Esophagus muscularis mucosa (tissue), 3 donors: ENCODE measurements around the gene ADGRV1.

Experiments
- CTCF ChIP-seq, 3 experiments: fragments of 200-600 bp in 2 of 3; fragments of 450-650 bp in 1 of 3; sonication (generic) in 2 of 3; IDR thresholded peaks; one replicate each; pipeline ENCODE4 v1.5.1; 2017 to 2019; ENCODE audit warnings: antibody characterized with exemption in 3 of 3, mild to moderate bottlenecking in 2 of 3, moderate library complexity in 1 of 3
- POLR2A ChIP-seq: fragments of 450-650 bp; IDR thresholded peaks from one replicate; pipeline ENCODE4 v1.6.1; 2017; ENCODE audit warnings: antibody characterized with exemption, moderate library complexity, mild to moderate bottlenecking, low read depth
- POLR2AphosphoS5 ChIP-seq, 2 donors: sonication (generic); formaldehyde crosslinking; IDR thresholded peaks; one replicate each; pipeline ENCODE4 v1.6.1; 2017; ENCODE audit warnings: antibody characterized with exemption in 2 of 2

- TF ChIP-seq CTCF (IDR thresholded peaks at IDR 0.05) (no peak), POLR2A (no peak), POLR2AphosphoS5 (IDR thresholded peaks at IDR 0.05) (no peak)
These were observed 3.2 kb downstream of the ADGRV1 start for GRCh38 chr5:90561766-90562165.
